Lower leg skin (tissue), 4 donors: ENCODE measurements around the gene IRF6. TPM values are rescaled to one million over a fixed set of nuclear protein-coding genes. Genes with fewer than 3 reads are reported as not detected.

Experiments used
- DNase-seq, 2 donors: peaks; one replicate each; pipeline ENCODE4 v3.0.0-alpha.2; 2019; ENCODE audit warnings: low spot score in 2 of 2
- H3K4me3 ChIP-seq: fragments of 200-600 bp; sonication (generic); 2 replicates; pipeline ENCODE4 v1.5.1; 2017; ENCODE audit warnings: mild to moderate bottlenecking, low read depth; ENCODE audit not compliant: poor library complexity, severe bottlenecking
- POLR2A ChIP-seq, 2 donors: fragments of 450-650 bp; IDR thresholded peaks; one replicate each; pipeline ENCODE4 v1.6.1; 2016 to 2017; ENCODE audit warnings: antibody characterized with exemption in 2 of 2, mild to moderate bottlenecking in 1 of 2, moderate library complexity in 1 of 2
- WGBS, 2 donors: methylation state at CpG; one replicate each; pipeline ENCODE4 v1.1.5; 2018; 5-methylcytosine and 5-hydroxymethylcytosine counted together
- intact Hi-C: fragments of 100-400 bp; cut with DNase I; formaldehyde crosslinking; loops from one replicate; pipeline ENCODE4 v1.15.0; 2023; ENCODE audit warnings: low total_unique reads
- total RNA-seq, 4 donors: library from RNA; depleted of rRNA; stranded (reverse); fragments of >200 nt; gene quantifications; one replicate each; pipeline ENCODE4 v1.1.0, GENCODE V29; 2016
- TF ChIP-seq, protein P1 (sequence below), 3 donors: fragments of 450-650 bp; IDR thresholded peaks; one replicate each; pipeline ENCODE4 v1.5.1; 2016; ENCODE audit warnings: antibody characterized with exemption in 3 of 3, mild to moderate bottlenecking in 3 of 3, moderate library complexity in 2 of 3

IRF6 gene
- total RNA-seq, 4 donors from 2014 or later, result 166 to 198 (median 176) TPM

DNA sequence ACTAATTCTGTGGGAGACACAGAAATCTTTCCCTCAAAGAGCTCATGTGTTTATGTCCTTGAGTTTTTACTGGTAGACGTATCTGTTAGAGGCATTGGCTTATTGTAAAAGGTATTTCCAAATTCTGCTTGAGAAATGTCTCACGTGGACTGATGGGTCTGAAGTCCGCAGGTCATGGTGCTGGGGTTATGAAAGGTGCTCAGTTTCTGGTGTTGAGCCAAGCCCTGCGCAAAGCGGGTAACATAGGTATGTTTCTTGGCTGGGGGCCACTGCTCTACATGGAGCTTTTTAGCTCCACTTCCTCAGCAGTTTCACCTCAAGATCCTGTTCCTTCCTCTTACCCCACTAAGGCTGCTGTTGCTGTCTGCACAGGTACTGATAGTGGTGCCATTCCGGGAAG lies 32.6 kb upstream of the IRF6 start:
- H3K4me3 ChIP-seq, result no peak overlapping the region
- intact Hi-C loops, result no loop called here
- DNase-seq, result no peak
- 89 to 93% methylated on average over 6 of the region's 6 CpGs for WGBS, 2 donors
- no peak for TF ChIP-seq POLR2A (IDR thresholded peaks at IDR 0.05)
- TF ChIP-seq, protein P1, sequence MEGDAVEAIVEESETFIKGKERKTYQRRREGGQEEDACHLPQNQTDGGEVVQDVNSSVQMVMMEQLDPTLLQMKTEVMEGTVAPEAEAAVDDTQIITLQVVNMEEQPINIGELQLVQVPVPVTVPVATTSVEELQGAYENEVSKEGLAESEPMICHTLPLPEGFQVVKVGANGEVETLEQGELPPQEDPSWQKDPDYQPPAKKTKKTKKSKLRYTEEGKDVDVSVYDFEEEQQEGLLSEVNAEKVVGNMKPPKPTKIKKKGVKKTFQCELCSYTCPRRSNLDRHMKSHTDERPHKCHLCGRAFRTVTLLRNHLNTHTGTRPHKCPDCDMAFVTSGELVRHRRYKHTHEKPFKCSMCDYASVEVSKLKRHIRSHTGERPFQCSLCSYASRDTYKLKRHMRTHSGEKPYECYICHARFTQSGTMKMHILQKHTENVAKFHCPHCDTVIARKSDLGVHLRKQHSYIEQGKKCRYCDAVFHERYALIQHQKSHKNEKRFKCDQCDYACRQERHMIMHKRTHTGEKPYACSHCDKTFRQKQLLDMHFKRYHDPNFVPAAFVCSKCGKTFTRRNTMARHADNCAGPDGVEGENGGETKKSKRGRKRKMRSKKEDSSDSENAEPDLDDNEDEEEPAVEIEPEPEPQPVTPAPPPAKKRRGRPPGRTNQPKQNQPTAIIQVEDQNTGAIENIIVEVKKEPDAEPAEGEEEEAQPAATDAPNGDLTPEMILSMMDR (IDR thresholded peaks at IDR 0.05), result no peak

DNA sequence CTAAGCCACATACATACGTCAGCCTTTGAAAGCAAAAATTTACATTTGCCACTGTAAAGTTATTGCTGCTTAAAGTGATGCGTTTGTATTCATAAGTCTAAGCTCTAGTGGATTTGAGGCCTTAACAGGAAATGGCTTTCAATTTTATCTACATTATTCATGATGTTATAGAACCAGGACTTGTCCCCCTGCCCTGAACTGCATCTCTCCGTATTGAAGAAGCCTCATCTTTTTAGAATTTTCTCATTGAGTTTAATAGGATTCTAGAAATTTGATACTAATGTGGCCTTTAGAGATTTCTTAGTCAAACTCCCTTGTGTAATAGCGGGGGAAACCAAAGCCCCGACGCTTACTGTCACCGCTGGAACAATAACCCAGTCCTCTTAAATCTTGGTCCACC lies 31.7 kb upstream of the IRF6 start:
- TF ChIP-seq, protein P1 (IDR thresholded peaks at IDR 0.05), result no peak
- TF ChIP-seq POLR2A (IDR thresholded peaks at IDR 0.05), result no peak
- DNase-seq, result no peak
- H3K4me3 ChIP-seq, result no peak overlapping the region
- intact Hi-C loops, result no loop called here
- whole genome bisulfite sequencing, 2 donors, result 90 to 92% methylated on average over 7 of the region's 7 CpGs

DNA sequence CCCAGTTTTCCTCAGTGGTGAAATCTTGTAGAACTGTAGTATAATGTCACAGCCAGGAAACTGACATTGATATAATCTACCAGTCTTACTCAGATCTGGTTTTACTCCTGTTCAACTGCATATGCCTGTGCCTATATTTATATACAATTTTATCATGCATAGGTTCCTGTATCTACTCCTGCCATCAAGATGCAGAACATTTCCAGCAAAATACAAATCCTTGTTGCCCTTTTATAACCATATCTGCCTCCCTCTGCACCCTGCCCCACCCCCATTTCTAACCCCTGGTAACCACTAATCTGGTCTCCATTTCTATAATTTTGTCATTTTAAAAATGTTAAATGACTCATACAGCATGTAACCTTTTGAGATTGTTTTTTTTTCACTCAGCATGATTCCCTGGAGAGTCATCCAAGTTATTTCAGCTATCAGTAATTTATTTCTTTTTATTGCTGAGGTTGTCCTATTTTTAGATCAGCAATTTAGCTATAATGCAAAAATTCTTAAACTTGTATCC lies 29.9 kb upstream of the IRF6 start:
- no peak for DNase-seq
- no peak overlapping the region for H3K4me3 ChIP-seq
- TF ChIP-seq POLR2A (IDR thresholded peaks at IDR 0.05), result no peak
- TF ChIP-seq, protein P1 (IDR thresholded peaks at IDR 0.05), result no peak
- intact Hi-C loops, result no loop called here

DNA sequence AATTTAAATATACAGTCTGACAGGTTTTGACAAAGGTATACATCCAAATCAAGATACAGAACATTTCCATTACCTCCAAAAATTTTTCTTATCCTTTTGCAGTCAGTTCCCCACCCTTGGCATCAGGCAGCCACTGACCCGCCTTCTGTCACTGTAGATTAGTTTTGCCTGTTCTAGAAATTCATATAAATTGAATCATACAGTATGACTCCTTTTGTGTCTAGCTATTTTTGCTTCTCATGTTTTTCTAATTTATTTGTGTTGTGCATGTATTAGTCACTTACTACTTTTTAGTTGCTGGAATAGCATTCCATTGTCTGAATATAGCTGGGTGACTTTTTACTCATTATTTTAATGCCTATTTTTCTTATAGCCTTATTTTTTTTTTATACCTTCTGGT lies 25.7 kb upstream of the IRF6 start:
- no peak overlapping the region for H3K4me3 ChIP-seq
- intact Hi-C loops, result no loop called here
- TF ChIP-seq POLR2A (IDR thresholded peaks at IDR 0.05), result no peak
- TF ChIP-seq, protein P1 (IDR thresholded peaks at IDR 0.05), result no peak
- DNase-seq, result no peak
- 77 to 79% methylated on average over 1 of the region's 1 CpG for WGBS, 2 donors

DNA sequence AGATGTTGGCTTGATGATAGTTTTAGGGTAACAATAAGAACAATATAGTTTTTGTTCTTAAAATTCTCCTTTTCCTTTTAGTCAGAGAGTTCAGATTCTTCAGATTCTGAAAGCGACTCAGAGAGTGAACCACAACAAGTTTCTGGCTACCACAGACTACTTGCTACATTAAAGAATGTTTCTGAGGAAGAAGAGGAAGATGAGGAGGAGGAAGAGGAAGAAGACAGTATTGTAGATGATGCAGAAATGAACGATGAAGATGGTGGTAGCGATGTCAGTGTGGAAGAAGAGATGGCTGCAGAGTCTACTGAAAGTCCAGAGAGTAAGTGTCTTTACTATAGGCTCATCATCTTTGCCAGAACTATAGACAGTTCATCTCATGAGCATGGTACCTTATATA lies 24.8 kb upstream of the IRF6 start:
- TF ChIP-seq, protein P1 (IDR thresholded peaks at IDR 0.05), result no peak
- TF ChIP-seq POLR2A (IDR thresholded peaks at IDR 0.05), result no peak
- H3K4me3 ChIP-seq, result no peak overlapping the region
- intact Hi-C loops, result no loop called here
- DNase-seq, result no peak
- 87 to 90% methylated on average over 3 of the region's 3 CpGs for WGBS, 2 donors

DNA sequence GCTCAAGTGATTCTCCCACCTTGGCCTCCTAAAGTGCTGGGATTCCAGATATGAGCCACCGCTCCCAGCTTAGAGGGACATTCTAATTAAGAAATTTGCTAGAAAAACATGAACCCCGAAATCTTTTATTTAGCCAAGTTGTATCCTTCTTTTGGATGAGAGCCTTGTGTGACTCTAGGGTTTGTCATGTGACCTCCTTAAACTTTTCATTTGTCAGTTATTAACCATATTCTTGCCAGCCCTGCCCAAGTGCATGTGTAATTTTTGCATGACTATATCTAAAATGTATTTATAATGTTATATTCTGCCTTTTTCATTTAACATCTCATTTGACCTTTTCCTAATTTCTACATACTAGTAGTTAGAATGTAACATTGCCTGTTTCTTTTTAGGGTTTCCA lies 23.8 kb upstream of the IRF6 start:
- DNase-seq, result no peak
- 68 to 84% methylated on average over 2 of the region's 2 CpGs for WGBS, 2 donors
- H3K4me3 ChIP-seq, result no peak overlapping the region
- TF ChIP-seq, protein P1 (IDR thresholded peaks at IDR 0.05), result no peak
- no peak for TF ChIP-seq POLR2A (IDR thresholded peaks at IDR 0.05)
- intact Hi-C loops, result no loop called here
